ENCODE measurements around the gene RPTOR. TPM values are rescaled to one million over a fixed set of nuclear protein-coding genes. Genes with fewer than 3 reads are reported as not detected.
"Not testable (repeated sequence)": the region's sequence is repeated elsewhere in the genome, so short reads cannot be mapped to it uniquely, and the experiment has no call there.

The RPTOR gene
- total RNA-seq, 2 experiments from 2014 or later = 48.7 to 58.2 TPM

DNA sequence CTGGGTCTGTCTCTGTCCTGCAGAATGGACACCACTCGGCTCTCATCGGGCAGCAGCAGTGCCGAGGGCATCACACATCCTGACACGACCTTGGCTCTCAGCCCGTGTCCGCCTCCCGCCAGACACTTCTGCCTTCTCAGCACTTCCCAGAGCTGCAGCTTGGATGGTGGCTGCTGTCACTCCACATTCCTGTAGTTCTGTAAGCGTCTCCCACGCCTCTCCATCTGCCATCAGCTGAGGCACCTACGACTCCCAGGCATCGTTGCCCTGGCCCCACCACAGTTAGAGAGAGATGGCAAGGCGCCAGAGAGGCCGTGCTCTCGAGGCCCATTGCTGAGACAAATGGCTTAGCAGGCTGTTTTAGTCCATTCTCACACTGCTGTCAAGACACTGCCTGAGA lies 251.1 kb downstream of the RPTOR start:
- peak overlapping the region; percentile 19 for H3K27ac Mint-ChIP-seq
- H3K4me1 Mint-ChIP-seq = peaks cover 57% of the 10 kb centered on the region
- ChIA-PET POLR2A (no interaction called here), CTCF (interaction anchor here (0.9 to 1.0 kb wide), 2 partner anchors 9 to 63 kb away, joined by 3 read pairs; no protein-coding TSS in a partner anchor)
- DNase-seq = no peak
- peaks cover 9% of the 10 kb centered on the region for H3K9me3 Mint-ChIP-seq
- H3K36me3 Mint-ChIP-seq (ENCODE audit: low read depth) = peaks cover 60% of the 10 kb centered on the region
- H3K27me3 Mint-ChIP-seq = no peaks in the 10 kb centered on the region
- H3K4me3 Mint-ChIP-seq = no peak overlapping the region

DNA sequence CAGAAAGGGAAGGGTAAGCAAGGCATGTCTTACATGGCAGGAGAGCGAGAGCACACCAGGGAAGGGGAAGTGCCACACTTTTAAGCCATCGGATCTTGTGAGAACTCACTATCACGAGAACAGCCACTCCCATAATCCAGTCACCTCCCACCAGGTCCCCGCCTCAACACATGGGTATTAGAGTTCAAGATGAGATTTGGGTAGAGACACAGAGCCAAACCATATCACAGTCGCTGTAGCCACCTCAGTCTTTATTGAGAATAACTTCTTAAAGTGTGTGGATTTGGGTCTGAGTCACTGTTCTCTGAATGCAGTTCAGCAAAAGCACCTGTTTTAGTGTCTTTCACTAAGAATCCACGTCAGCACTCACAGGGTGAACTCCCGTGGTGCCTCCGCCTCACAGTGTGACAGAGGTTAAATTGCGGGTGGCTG lies 251.8 kb downstream of the RPTOR start:
- CTCF ChIA-PET = interaction anchor here (0.9 kb wide), 1 partner anchor 9 kb away, joined by 3 read pairs; no protein-coding TSS in a partner anchor
- H3K27ac Mint-ChIP-seq = peak overlapping the region; percentile 19
- peaks cover 55% of the 10 kb centered on the region for H3K36me3 Mint-ChIP-seq (ENCODE audit: low read depth)
- H3K4me3 Mint-ChIP-seq = no peak overlapping the region
- POLR2A ChIA-PET = no interaction called here
- DNase-seq = no peak
- peaks cover 9% of the 10 kb centered on the region for H3K9me3 Mint-ChIP-seq
- peaks cover 50% of the 10 kb centered on the region for H3K4me1 Mint-ChIP-seq
- H3K27me3 Mint-ChIP-seq = no peaks in the 10 kb centered on the region

DNA sequence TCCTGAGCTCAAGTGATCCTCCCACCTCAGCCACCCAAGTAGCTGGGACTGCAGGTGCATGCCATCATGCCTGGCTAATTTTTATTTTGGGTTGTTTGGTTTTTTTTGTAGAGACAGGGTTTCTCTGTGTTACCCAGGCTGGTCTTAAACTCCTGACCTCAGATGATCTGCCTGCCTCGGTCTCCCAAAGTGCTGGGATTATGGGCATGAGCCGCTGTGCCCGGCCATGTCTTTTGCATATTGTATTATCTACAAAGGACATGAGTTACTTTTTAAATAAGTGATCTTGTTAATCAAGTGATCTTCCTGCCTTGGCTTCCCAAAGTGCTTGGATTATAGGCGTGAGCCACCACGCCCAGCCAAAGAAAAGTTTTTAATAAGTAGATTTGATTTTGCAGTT lies 252.6 kb downstream of the RPTOR start:
- peak overlapping the region; percentile 15 for H3K27ac Mint-ChIP-seq
- CTCF ChIA-PET, DNase-seq, H3K27me3 Mint-ChIP-seq, POLR2A ChIA-PET, H3K9me3 Mint-ChIP-seq, H3K4me3 Mint-ChIP-seq: not testable (repeated sequence)
- peaks cover 43% of the 10 kb centered on the region for H3K4me1 Mint-ChIP-seq
- H3K36me3 Mint-ChIP-seq (ENCODE audit: low read depth) = peaks cover 51% of the 10 kb centered on the region

DNA sequence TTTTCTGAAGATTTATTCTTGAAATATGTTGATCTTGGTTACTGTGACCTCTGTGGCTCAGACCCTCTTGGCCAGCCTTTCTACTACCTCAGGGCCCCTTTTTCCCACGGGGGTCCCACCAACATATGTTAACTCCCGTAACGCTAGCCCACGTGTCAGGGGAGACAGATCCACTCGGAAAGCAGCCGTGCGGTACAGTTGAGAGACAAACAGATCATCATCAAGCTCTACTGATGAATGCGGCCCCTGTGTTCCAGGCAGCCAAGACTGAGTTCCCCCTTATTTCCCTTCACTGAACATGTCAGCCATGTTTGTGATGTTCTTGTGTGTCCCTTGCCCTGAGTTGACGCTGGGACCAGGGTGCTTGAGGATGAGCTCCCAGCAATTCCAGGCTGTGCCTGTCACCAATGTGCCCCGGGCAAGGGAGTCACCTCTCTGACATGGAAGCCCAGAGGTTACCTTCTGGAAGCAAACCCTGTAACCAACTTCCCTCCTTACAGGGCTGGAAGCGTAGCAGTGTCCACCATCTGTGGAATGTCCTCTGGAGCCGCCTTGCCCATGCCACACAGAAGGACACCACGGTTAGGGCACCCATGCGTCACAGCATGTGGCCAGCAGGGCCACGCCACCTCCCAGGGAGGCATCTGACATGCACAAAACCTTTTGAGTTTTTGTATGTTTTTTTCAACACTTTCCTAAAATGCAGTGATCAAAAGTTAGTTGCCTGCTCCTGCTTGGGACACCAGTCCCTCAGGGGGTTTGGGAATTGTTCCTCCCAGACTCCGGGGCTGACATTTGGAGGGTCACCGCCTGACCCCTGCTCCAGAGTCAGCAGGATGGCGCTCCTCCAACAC lies 253.3 kb downstream of the RPTOR start:
- Mint-ChIP-seq H3K9me3 (peaks cover 9% of the 10 kb centered on the region), H3K4me1 (peaks cover 37% of the 10 kb centered on the region), H3K27ac (peak overlapping the region; percentile 25), H3K27me3 (no peaks in the 10 kb centered on the region), H3K36me3 (ENCODE audit: low read depth) (peaks cover 45% of the 10 kb centered on the region), H3K4me3 (no peak overlapping the region)
- CTCF ChIA-PET = no interaction called here
- no peak for DNase-seq
- POLR2A ChIA-PET = no interaction called here

DNA sequence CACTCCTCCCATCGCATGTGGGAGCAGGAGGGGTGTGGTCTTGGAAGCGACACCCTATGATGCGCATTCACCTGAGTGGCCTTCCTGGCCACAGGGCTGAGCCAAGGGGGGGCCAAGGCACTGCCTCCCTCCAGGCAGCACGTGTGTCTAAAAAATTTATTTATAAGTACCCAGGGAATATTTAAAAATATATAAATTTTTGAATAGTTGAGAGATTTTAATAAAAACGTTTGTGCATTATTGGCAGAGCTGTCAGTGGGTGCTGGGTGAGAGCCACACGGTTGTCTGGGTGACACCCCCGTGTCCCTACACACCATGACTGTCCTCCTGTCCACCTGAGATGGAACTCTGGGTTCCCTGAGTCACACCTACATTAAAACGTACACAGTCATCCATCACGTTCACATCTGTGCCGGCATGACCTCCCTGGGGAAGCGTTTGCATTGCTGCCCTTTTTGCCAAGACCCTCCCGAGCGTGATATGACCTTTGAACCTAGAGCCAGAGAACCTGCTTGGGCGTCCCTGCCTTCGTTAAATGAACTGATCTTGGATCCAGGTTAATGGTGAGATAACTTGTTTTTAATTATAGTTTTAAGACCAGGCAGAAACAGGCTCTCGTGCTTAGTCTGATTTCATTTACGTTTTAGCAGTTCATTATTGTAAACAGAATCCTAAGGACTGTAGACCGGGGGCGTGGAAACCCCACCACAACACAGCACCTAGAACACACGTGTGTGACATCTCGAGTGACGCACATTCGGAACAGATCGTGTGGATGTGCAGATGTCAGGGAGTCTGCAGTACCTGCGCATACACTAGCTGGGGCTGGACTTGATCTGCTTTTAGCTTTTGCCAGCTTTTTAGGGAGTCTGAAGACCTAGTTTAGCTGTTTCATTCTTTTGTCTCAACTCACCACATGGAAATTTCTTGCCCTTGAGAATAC lies 254.2 kb downstream of the RPTOR start:
- POLR2A ChIA-PET = no interaction called here
- H3K27me3 Mint-ChIP-seq = no peaks in the 10 kb centered on the region
- CTCF ChIA-PET = no interaction called here
- peaks cover 39% of the 10 kb centered on the region for H3K36me3 Mint-ChIP-seq (ENCODE audit: low read depth)
- H3K9me3 Mint-ChIP-seq = peaks cover 9% of the 10 kb centered on the region
- H3K4me1 Mint-ChIP-seq = peaks cover 29% of the 10 kb centered on the region
- no peak overlapping the region for H3K4me3 Mint-ChIP-seq
- peak overlapping the region; percentile 31 for H3K27ac Mint-ChIP-seq
- no peak for DNase-seq

DNA sequence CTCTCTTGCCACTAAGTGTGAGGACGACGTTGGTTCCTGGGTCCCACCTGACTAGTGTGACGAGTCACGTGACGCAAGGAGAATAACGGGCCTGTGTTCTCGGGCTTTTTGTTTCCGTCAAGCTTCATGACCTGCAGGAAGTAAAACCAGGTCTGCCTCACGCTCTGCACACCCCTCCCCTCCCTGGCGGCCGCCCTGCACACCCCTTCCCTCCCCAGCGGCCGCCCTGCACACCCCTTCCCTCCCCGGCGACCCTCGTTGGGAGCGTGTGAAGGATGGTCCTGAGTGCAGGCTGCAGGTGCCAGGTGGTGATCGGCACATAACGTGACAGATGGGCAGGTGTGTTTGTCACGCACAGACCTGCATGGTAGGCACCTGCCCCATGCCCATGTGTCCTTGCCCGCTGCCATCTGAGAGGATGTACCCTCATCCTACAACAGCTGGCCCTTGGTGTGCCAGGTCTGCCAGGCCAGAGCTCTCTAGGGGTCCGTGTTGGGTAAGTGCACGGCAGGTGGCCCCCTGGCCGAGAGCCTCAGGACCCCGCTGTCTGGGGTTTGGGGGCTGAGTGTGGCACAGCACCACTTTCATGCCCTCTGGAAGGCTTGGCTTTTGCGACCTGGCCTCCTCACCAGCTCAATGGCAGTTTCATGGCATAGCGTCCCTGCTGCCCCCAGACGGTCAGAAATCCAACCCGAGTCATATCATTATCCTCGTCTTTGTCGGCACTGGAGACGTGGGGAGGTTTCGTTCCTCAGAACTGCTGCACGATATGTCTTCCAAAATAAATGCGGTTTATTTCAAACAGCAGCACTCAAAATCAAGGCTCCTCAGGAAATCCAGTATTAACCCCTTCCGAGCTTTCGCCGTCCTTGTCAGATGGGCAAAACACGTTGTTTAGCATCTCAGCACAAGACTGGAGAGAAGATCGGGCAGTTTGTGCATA lies 255.2 kb downstream of the RPTOR start:
- Mint-ChIP-seq H3K4me1 (peaks cover 28% of the 10 kb centered on the region), H3K36me3 (ENCODE audit: low read depth) (peaks cover 37% of the 10 kb centered on the region), H3K27me3 (no peaks in the 10 kb centered on the region), H3K4me3 (no peak overlapping the region), H3K9me3 (peaks cover 7% of the 10 kb centered on the region), H3K27ac (peak overlapping the region; percentile 31)
- POLR2A ChIA-PET = no interaction called here
- DNase-seq = no peak
- CTCF ChIA-PET = interaction anchor here (0.9 to 1.4 kb wide), 2 partner anchors 16 to 45 kb away, joined by 3 read pairs; no protein-coding TSS in a partner anchor

DNA sequence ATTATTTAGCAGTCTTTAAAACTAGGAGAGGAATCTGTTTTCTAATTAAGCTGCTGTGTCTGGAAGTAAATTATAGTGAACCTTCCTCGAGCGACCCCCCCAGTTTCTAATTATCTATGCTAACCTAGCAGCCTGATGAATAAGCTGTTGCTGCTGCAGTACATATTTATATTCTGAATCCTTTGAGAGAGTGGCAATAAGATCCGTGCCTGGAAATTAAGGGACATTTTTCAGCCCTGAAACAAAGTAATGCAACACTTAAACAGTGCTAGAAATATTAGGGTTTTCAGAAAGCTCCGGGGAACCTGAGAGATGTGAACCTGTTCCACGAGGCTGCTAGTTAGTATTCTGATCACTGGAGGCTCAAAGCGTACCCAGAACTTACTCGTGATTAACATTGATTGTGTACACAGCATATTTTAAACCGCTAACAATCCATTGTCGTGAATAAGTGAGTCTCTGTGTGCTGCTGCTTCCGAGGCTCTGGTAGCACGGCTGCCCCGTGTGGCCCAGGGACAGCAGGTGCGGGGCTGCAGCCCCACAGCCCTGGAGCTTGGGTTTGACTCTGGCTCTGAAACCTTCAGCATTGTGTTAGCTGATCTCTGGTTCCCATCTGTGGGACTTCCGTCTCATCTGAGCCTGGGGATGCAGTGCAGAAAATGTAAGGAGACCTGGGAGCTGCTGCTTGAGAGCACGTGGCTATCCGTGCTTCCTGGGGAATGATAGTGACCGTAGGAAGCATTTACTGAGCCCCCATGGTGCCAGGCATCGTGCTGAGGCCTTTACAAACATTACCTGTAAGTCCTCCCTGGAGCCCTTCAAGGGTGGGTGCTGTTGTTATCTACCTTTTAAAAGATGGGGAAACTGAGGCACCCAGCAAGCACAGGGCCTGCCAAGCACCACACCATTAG lies 256.1 kb downstream of the RPTOR start:
- POLR2A ChIA-PET = no interaction called here
- peaks cover 29% of the 10 kb centered on the region for H3K4me1 Mint-ChIP-seq
- no peak overlapping the region for H3K27ac Mint-ChIP-seq
- no peak overlapping the region for H3K4me3 Mint-ChIP-seq
- peaks cover 41% of the 10 kb centered on the region for H3K36me3 Mint-ChIP-seq (ENCODE audit: low read depth)
- CTCF ChIA-PET = interaction anchor here (0.9 to 1.4 kb wide), 2 partner anchors 15 to 46 kb away, joined by 3 read pairs; no protein-coding TSS in a partner anchor
- no peaks in the 10 kb centered on the region for H3K27me3 Mint-ChIP-seq
- peaks cover 7% of the 10 kb centered on the region for H3K9me3 Mint-ChIP-seq
- DNase-seq = no peak

DNA sequence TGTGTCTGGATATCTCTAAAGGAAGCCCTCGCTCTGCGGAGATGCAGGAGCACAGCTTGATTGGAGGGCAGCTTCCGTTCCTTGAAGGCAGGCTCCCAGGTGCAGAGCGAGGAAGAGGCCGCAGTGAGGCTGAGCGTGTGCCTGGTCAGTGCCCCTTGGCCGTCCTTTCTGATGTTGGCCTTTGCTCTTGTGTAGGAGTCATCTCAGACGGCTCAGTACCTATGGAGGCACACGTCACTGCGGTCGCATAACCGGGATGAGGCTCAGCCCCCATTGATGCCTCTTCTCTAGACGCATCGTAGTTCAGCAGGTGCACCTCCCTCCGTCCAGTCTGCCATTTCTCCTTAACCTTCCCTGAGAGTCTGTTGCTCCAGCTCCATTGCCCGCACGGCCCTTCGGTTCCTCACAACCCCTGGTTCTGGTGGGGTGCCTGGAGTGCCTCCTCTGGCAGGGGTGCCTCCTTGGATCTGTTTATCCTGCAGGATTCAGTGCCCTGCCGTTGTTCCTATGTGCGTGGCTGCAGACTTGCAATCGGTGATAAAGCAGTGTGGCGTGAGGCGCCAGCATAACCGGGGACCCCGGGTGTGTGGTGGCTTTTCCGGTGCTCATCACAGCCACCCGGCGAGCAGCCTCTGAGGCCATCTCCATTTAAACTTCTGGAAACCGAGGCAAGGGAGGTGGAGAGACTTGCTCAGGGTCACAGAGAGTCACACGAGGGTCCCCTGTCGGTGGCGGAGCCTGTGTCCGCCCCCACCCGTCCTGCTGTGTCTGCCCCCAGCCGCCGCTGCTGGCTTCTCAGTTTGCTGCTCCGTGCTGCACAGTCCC lies 258.2 kb downstream of the RPTOR start:
- no peak for DNase-seq
- peaks cover 39% of the 10 kb centered on the region for H3K36me3 Mint-ChIP-seq (ENCODE audit: low read depth)
- peaks cover 21% of the 10 kb centered on the region for H3K4me1 Mint-ChIP-seq
- CTCF ChIA-PET = interaction anchor here (0.5 to 2.2 kb wide), 2 partner anchors 11 to 13 kb away, joined by 3 to 6 read pairs; no protein-coding TSS in a partner anchor
- POLR2A ChIA-PET = no interaction called here
- H3K4me3 Mint-ChIP-seq = no peak overlapping the region
- peak overlapping the region; percentile 13 for H3K27ac Mint-ChIP-seq
- peaks cover 21% of the 10 kb centered on the region for H3K9me3 Mint-ChIP-seq
- H3K27me3 Mint-ChIP-seq = no peaks in the 10 kb centered on the region

DNA sequence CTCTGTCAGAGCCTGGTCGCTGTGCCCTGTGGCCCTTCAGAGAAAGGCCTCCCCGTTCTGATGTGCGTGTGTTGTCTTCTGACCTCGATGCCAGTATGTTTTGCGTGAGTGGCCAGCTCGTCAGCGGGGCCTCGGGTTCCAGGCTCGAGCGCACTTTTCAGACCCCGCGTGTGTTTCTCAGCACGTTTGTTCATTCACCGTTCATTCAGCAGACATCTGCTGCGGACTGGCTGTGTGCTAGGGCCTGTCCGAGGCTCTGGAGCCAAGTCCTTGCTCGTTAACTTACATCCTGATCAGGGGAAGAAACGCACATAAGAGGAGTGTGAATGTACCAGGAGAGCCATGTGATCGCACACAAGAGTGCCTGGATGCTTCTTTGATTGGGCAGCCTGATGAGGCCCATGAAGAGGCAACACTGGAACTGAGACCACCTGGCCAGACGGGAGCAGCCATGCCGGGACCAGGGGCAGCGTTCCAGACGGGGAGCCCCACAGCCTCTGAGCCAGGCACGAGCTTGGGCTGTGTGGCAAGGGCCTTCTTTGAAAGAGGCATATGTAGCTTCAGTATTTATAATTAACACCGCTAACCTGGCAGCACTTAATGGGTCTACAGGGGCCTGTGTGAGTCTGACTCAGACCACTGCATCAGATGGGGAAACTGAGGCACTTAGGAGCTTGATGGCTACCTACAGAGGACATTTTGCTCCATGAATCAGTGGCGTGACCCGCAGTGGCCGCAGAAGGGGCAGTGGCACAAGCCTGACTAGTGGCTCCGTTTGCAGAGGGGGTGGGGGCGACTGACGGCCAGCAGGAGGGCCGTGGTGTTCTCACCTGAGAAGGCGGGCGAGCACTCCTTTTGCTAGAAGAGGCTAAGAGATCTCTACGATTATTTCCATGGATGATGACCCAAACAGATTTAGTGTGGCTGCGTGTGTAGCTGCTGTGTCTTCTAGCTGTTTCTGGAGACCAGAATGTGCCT lies 259.1 kb downstream of the RPTOR start:
- Mint-ChIP-seq H3K27ac (peak overlapping the region; percentile 31), H3K36me3 (ENCODE audit: low read depth) (peaks cover 44% of the 10 kb centered on the region), H3K4me3 (no peak overlapping the region), H3K4me1 (peaks cover 25% of the 10 kb centered on the region), H3K27me3 (no peaks in the 10 kb centered on the region), H3K9me3 (peaks cover 25% of the 10 kb centered on the region)
- DNase-seq = no peak
- ChIA-PET CTCF (interaction anchor here (1.0 to 2.2 kb wide), 5 partner anchors 10 to 30 kb away, joined by 3 to 7 read pairs (median 4); no protein-coding TSS in a partner anchor), POLR2A (no interaction called here)

DNA sequence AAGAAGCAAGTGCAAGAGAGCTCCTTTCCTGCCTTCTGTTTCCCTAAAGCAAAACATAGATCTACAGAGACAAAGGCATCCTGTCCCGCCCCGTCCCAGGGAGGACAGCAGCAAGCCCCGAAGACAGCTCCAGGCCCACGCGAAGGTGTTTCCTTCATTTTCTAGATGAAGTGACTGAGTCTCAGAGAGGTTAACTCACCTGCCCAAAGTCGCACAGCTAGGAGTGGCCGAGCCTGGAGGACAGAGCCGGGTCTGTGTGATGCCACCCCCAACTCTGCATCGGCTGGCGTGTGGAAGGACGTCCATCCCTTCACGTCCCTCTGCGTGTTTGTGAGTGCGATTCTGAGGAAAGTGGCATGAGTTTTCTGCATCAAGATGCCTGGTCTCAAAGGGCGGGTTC lies 259.8 kb downstream of the RPTOR start:
- DNase-seq = no peak
- ChIA-PET POLR2A (no interaction called here), CTCF (interaction anchor here (1.0 to 2.2 kb wide), 6 partner anchors 10 to 30 kb away, joined by 3 to 7 read pairs (median 4); no protein-coding TSS in a partner anchor)
- no peak overlapping the region for H3K4me3 Mint-ChIP-seq
- peaks cover 27% of the 10 kb centered on the region for H3K9me3 Mint-ChIP-seq
- peak overlapping the region; percentile 68 for H3K27ac Mint-ChIP-seq
- no peaks in the 10 kb centered on the region for H3K27me3 Mint-ChIP-seq
- H3K36me3 Mint-ChIP-seq (ENCODE audit: low read depth) = peaks cover 47% of the 10 kb centered on the region
- peaks cover 23% of the 10 kb centered on the region for H3K4me1 Mint-ChIP-seq

Measured in activated CD4-positive, alpha-beta T cell treated with anti-CD3 and anti-CD28 coated beads, Interleukin-2, amount 10 ng/mL, durations not matched to agents 7 days and 5 days (primary cell).